C4-2B (cell line): Measurements from ENCODE around the gene DIDO1.

Experiments
- CTCF ChIP-seq: fragments of 450-650 bp; conservative IDR thresholded peaks from 2 replicates; pipeline ENCODE4 v1.5.1; 2017; ENCODE audit warnings: mild to moderate bottlenecking
- ZFX ChIP-seq: fragments of 450-650 bp; IDR thresholded peaks from 2 replicates; pipeline ENCODE4 v1.6.1; 2017

GRCh38 chr20:62950741-62951140, 24.4 kb upstream of the DIDO1 start:
- no peak for TF ChIP-seq CTCF
- TF ChIP-seq ZFX, result no peak
